Panc1 (cell line): ENCODE results near the gene IBTK.

Experiments
- CTCF ChIP-seq: fragments of 450-650 bp; IDR thresholded peaks from 2 replicates; pipeline ENCODE4 v1.5.1; 2017; ENCODE audit warnings: mild to moderate bottlenecking
- POLR2AphosphoS5 ChIP-seq: IDR thresholded peaks from 2 replicates; pipeline ENCODE4 v1.6.1; 2012; ENCODE audit warnings: mild to moderate bottlenecking, low read depth, low read length, moderate library complexity
- TCF7L2 ChIP-seq: IDR thresholded peaks from 2 replicates; pipeline ENCODE4 v1.6.1; 2011; ENCODE audit warnings: mild to moderate bottlenecking, low read depth, low read length, inconsistent platforms

GRCh38 chr6:82144852-82145340 is 102.6 kb downstream of the IBTK start:
- TF ChIP-seq CTCF (no peak), TCF7L2 (no peak), POLR2AphosphoS5 (no peak)
